Glutamatergic neuron (in vitro differentiated cells): ENCODE results near the gene SP8. TPM values are rescaled to one million over a fixed set of nuclear protein-coding genes. Genes with fewer than 3 reads are reported as not detected.

Source experiments
- DNase-seq: peaks from one replicate; pipeline ENCODE4 v3.0.0; 2022
- H3K27ac Mint-ChIP-seq: one replicate; pipeline ENCODE4 v1.8.0; 2020; ENCODE audit warnings: mild to moderate bottlenecking, mixed read lengths, inconsistent platforms; ENCODE audit not compliant: unreplicated experiment
- H3K27me3 Mint-ChIP-seq: one replicate; pipeline ENCODE4 v1.8.0; 2020; ENCODE audit warnings: mild to moderate bottlenecking, moderate library complexity, mixed read lengths, inconsistent platforms; ENCODE audit not compliant: unreplicated experiment
- H3K36me3 Mint-ChIP-seq: one replicate; pipeline ENCODE4 v1.8.0; 2020; ENCODE audit warnings: mild to moderate bottlenecking, mixed read lengths, inconsistent platforms; ENCODE audit not compliant: unreplicated experiment
- H3K4me1 Mint-ChIP-seq: one replicate; pipeline ENCODE4 v1.8.0; 2020; ENCODE audit warnings: mild to moderate bottlenecking, low read depth, mixed read lengths, inconsistent platforms; ENCODE audit not compliant: unreplicated experiment
- H3K4me3 Mint-ChIP-seq: one replicate; pipeline ENCODE4 v1.8.0; 2020; ENCODE audit warnings: mild to moderate bottlenecking, mixed read lengths, inconsistent platforms; ENCODE audit not compliant: unreplicated experiment
- H3K9me3 Mint-ChIP-seq: one replicate; pipeline ENCODE4 v1.8.0; 2020; ENCODE audit warnings: mild to moderate bottlenecking, moderate library complexity, mixed read lengths, inconsistent platforms; ENCODE audit not compliant: unreplicated experiment
- CTCF ChIP-seq: fragments of 200-600 bp; sonication (generic); IDR thresholded peaks from one replicate; pipeline ENCODE4 v1.5.0; 2021; ENCODE audit not compliant: partially characterized antibody, unreplicated experiment
- total RNA-seq: library from RNA; stranded (reverse); fragmentation: NEBNext Ultra II Directional; extraction: Animal tissue kit (Norgen Biotek cat#: 25700); gene quantifications from one replicate; pipeline ENCODE4 v1.2.1, GENCODE V29; 2021; ENCODE audit not compliant: unreplicated experiment

Gene SP8
- total RNA-seq, 1 donor from 2014 or later = not detected

- H3K4me1 Mint-ChIP-seq = peaks cover 25% of the 10 kb centered on the region
- H3K27me3 Mint-ChIP-seq = peaks cover 27% of the 10 kb centered on the region
- peaks cover 17% of the 10 kb centered on the region for H3K9me3 Mint-ChIP-seq
- no peak for TF ChIP-seq CTCF
- no peak overlapping the region for H3K27ac Mint-ChIP-seq
- no peaks in the 10 kb centered on the region for H3K36me3 Mint-ChIP-seq
- peak overlapping the region; percentile 75 for H3K4me3 Mint-ChIP-seq
- no peak for DNase-seq
Measured at GRCh38 chr7:20791538-20792434, 5.1 kb upstream of the SP8 start.

GRCh38 chr7:20790375-20790774 lies 3.7 kb upstream of the SP8 start:
- Mint-ChIP-seq H3K4me3 (peak overlapping the region; percentile 1), H3K4me1 (peaks cover 25% of the 10 kb centered on the region), H3K27me3 (peaks cover 33% of the 10 kb centered on the region), H3K9me3 (peaks cover 20% of the 10 kb centered on the region), H3K36me3 (no peaks in the 10 kb centered on the region), H3K27ac (no peak overlapping the region)
- DNase-seq = no peak
- TF ChIP-seq CTCF = no peak

GRCh38 chr7:20788420-20788990 lies 1.8 kb upstream of the SP8 start:
- DNase-seq = no peak
- Mint-ChIP-seq H3K4me3 (no peak overlapping the region), H3K27me3 (peaks cover 33% of the 10 kb centered on the region), H3K4me1 (peaks cover 25% of the 10 kb centered on the region), H3K9me3 (peaks cover 17% of the 10 kb centered on the region), H3K36me3 (no peaks in the 10 kb centered on the region), H3K27ac (no peak overlapping the region)
- no peak for TF ChIP-seq CTCF

GRCh38 chr7:20787660-20788419 lies 1.2 kb upstream of the SP8 start:
- Mint-ChIP-seq H3K27me3 (peaks cover 32% of the 10 kb centered on the region), H3K4me1 (peaks cover 21% of the 10 kb centered on the region), H3K36me3 (no peaks in the 10 kb centered on the region), H3K4me3 (peak overlapping the region; percentile 96), H3K27ac (no peak overlapping the region), H3K9me3 (peaks cover 13% of the 10 kb centered on the region)
- no peak for TF ChIP-seq CTCF
- no peak for DNase-seq
